ENCODE measurements around the gene NOTCH2NLA.
"Not testable (repeated sequence)": the region's sequence is repeated elsewhere in the genome, so short reads cannot be mapped to it uniquely, and the experiment has no call there.

- not testable (repeated sequence) for TF ChIP-seq CTCF, POLR2AphosphoS5, POLR2A (IDR thresholded peaks at IDR 0.05)
Observed at GRCh38 chr1:146167273-146167672, 61.5 kb downstream of the NOTCH2NLA start.
